NCI-H2171 treated with DMSO at 0.1 percent for 48 hours (cell line): ENCODE results near the gene FEV.
A peak's percentile ranks its signal among the peaks of the same experiment; 100 is the strongest.

Experiments used
- DNase-seq: peaks from one replicate; lab custom pipeline; 2025; lab: John Stamatoyannopoulos, UW

The FEV gene

DNA sequence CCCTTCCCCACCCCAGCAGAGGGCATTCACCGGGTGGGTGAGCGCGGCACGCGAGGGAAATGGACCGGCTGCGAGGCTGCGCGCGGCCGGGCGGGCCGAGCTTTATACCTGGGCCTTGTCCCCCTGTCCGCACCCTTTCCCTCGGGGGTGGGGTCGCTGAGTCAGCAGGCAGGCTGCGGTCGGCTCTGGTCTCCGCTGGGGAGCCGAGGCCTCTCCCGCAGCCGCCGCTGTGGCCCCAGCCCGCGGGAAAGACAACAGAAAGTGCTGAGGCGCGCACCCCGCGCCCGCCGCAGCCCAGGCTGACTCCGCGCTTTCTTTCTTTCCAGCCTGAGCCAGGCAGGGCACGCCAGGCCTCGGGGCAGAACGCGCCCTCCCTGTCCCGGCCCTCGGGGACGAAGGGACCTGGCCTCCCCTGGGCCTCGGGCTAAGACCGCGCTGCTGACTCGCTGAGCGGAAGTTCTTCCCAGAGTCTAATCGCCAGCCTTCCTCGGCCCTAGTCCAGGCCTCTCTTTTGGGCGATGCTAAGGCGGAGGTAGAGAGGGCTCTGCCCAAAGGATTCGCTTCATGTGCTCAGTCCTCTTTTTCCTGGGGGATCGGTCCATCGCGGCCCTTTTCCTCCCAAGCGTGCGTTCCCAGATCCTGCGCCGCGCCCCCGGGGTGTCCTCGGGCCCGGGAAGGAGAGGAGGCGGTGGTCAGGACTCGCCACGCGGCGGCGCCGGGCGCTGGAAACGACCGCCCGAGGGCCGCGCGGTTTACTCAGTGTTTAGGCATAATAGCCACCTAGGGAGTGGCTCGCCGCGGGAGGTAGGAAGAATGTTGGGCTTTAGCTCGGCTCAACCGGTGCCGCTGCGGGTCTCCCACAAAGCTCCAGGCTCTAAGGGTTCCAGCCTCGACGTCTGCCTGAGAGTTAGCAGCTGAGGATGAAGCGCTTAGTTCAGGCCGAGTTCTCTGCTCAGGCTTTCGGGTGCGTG lies 8.6 kb upstream of the FEV start, which contains the start of gene CRYBA2:
Gene CRYBA2, minus strand, starts transcription at position 78 of the 971 bp plus-strand sequence. CDS start 246 bp downstream, outside the sequence.
- DNase-seq = no peak

DNA sequence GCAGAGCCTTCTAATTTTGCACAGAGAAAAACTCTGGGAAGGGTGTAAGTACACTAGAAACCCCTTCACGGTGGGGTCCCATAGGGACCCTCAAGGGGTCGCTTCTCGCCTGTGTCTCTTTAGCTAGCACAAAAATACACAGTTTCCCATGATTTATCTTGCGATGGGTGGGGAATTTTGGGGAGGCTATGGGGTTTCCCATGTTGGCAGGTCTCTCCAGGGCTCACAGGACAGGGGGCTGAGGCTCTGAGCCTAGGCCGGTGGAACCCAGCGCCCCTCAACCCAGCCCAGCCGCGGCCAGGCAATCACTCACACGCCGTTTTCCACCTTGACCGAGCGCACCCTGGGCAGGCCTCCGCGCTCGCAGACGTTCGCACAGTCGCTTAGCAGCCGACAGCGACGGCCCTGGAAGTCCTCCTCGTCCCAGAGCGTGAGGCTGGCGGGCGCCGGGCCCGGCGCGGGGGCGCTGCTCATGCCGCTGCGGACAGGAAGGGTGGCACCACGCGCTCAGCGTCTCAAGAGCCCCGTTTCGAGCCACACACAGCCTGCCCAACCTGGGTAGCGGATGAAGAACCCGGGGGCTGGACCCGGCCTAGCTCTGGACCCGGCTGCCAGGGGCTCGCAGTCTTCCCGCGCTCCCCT lies 7.8 kb upstream of the FEV start:
- no peak for DNase-seq

DNA sequence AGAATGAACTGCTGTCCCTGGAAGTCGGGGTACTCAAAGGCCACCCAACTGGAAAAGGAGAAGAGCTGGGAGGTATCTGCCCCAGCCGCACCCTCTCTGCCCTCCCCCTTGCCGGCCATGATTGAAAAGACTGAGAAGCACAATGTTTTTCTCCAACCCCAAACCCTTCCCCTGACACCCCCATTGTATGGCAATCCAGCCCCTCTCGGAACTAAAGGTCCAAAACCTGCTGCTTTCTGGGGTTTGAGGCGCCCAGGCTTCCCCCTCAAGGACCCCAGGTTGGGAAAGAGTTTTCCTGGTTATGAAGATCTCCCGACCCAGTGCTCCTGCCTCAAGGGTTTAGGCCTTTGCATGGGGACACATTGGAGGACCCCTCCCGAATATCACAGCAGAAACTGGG lies 7.2 kb upstream of the FEV start:
- DNase-seq = no peak

DNA sequence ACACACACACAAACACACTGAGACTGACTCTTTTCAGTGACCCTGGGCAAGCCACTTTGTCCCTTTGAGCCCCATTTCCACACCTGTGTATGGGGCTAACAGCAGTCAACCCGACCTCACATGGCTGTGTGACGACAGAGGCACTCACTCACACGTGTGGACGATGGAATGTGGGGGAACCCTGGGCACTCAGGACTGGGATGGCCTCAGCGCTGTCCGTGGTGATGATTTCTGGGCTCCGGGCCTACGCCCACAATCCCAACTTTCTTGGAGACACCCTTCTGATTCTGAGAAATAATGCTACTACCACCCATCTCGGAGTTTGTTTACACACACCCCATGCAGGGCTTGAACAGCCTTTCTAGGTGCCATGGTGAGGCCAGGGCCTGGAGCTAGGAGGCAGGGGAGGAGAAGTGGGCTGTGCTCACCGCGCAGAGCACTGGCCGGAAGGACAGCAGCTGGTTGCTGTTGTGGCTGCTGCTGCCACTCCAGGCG lies 6.7 kb upstream of the FEV start:
- DNase-seq = no peak

DNA sequence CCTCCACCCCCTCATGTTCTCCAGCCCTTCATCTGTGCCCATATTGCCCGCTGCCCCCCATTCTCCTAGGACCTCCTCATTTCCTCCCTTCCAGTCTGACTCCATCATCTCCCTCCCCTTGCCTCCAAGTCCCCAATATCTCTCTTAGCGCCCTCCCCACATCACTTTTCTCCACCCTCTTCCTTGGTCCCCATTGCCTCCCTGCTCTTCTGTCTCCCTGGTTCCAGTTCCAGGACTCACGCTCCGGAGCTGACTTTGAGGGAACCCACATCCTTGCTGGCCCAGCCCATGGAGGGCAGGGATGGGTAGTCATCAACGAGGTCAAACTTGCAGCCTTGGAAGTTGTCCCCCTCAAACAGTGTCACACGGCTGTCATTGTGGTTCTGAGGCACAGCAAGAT lies 5.6 kb upstream of the FEV start:
- no peak for DNase-seq

GRCh38 chr2:218990052-218990451 lies 5.1 kb upstream of the FEV start:
- no peak for DNase-seq

- DNase-seq = no peak
Observed at GRCh38 chr2:218988650-218989049, 3.7 kb upstream of the FEV start.

DNA sequence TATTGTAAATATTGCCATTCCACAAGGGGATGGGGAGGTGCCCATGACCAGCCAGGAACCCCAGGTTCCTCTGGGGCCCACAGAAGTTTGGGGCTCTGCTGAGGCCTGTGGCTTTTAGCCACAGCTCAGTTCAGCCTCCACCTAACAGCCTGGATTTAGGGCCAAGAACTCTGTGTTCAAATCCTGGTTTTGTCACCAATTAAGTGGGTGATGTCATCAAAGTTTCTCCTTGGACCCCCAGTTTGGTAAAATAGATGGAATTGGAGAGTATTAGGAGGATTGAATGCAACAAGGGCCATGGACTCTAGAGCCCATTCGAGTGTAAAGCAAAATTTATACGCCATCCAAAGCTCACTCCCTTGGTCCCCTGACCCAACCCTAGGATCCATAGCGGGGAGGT lies 3.2 kb upstream of the FEV start:
- no peak for DNase-seq

DNA sequence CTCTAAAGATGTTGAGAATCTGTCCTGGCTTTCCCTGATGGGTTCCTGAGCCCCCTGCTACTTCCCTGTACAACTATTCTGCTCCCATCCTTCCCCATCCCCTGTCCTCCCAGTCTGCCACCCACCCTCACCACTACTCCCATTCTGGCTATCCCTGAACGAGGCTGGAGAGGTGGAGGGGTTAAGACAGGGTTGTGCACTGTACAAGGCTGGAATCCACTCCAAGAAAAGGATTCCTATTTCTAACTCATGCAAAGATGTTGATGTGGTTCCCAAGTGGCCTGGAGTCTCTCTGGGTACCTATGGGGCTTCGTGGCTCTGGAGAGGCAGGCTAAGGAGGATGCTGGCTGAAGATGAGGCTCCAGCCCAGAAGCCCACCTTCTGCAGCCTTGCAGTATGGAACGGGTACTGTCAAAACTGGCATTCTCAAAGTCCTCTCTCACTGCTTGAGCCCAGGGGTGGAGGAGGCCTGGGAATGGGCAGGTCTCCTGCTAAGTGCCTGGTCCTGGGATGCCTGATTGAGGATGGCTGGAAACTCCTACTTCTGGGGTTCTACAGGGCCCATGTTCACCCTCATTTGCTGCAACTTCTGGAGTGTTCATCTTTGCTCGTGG lies 1.3 kb upstream of the FEV start:
- no peak for DNase-seq

- peak; percentile 53 for DNase-seq
Observed at GRCh38 chr2:218985325-218986091, 524 bp upstream of the FEV start.

- DNase-seq = peak; percentile 46
Observed at GRCh38 chr2:218984239-218985020, 554 bp downstream of the FEV start.

GRCh38 chr2:218983934-218984238 lies 1.1 kb downstream of the FEV start:
- DNase-seq = no peak

GRCh38 chr2:218983263-218983933 lies 1.6 kb downstream of the FEV start:
- DNase-seq = no peak

- DNase-seq = no peak
Observed at GRCh38 chr2:218982586-218983262, 2.3 kb downstream of the FEV start.

DNA sequence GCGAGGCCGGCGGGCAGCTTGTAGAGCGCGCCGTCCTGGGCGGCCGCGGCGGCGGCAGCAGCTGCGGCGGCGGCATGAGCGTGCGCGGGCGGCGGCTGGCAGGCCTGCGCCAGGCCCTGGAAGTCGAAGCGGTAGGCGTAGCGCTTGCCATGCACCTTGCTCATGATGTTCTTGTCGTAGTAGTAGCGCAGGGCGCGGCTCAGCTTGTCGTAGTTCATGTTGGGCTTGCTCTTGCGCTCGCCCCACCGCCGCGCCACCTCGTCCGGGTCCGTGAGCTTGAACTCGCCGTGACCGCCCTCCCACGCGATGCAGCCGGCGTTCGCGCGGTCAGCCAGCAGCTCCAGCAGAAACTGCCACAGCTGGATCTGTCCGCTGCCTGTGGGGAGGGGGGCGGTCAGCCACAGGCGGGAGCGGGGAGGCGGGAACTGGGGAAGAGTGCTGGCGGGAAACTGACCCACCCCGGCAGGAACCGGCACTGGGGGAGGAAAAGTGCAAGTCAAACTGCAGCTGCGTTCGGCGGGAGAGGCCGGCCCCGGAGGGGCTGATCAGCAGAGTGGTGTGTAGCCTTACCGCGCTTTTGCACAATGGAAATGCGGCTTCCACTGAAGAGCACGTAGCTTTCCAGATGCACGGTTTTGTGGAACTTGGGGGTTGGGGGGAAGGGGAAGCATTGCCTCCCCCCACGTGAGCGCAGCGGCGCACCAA lies 3.0 kb downstream of the FEV start:
- no peak for DNase-seq

- DNase-seq = no peak
Observed at GRCh38 chr2:218981390-218981880, 3.5 kb downstream of the FEV start.

DNA sequence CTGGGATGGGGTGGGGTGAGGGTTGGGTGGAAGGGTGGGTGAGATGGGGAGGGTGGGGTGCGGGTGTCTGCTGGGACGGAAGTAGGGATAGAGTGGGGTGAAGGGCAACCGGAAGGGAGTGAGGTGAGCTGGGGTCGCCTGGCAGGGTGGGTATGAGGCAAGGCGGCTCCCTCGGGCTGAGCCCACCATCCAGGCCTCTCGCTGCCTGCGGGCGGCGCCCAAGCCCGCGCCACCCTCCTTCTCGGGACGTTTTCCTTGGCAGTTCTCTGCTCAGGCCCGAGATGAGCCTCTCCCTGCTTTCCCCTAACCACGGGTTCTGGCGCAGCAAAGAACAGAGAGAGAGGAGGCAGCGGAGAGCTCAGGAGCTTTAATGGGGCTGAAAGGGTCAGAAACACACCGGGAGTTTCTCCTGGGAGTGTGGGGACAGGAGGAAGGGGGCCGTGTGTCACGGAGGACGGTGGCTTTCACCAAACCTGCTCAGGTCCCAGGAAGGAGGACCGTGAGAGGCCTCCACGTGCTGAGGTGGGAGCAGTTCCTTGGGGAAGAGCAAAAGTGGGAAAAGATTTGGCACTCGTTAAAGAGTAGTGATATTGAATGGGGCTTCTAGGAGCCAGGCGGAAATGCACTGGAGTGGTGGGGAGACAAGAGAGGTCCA lies 4.1 kb downstream of the FEV start:
- DNase-seq = no peak

DNA sequence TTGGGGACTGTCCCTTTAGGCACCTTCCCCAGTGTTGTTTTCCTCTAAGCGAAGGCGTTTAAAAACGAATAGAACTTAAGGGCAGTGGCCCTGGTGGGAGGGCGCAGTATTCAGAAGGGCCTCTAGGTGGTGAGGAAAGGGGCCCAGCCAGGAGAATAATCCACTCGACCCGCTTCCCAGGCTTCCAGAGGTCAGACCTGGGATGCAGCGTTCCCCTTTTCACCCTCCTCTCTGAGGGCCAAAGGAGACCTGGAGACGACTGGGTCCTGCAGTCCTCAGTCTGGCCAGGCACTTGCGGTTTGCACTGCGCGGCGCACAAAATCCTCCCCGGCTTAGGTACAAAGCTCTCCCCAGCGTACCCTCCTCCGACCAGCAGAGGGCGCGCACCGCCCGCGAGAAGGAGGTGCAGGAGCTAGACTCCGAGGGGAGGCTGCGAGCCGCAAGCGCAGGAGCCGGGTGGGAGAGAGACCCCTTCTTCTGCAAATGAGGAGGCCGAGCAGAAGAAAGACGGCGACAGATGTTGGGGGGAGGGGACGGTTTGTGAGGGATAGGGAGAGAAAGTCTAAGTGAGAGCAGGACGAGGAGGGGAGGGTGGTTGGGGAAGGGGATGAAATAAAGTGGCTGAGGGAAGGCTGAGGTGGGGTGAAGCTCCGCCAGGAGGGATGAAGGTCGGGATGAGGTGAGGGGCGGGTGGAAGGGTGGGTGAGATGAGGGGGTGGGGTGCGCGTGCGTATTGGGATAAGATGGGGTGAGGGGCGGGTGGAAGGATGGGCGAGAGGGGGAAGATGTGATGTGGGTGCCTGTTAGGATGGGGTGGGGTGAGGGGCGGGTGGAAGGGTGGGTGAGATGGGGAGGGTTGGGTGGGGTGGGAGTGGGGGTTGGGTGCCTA lies 4.9 kb downstream of the FEV start:
- peak; percentile 87 for DNase-seq
